Endothelial cell of umbilical vein (primary cell): ENCODE results near the gene TMEM126A. TPM values are rescaled to one million over a fixed set of nuclear protein-coding genes. Genes with fewer than 3 reads are reported as not detected.

Experiments
- BruUV-seq: library from RNA; stranded (reverse); fragments of 400-500 nt; replicated peaks from 2 replicates; lab custom pipeline; 2021; lab: Mats Ljungman, UMichigan
- CTCF ChIA-PET: fragments of 300-600, 350-600 bp; sonication (Branson Sonifier 250); formaldehyde crosslinking; loops from one replicate; lab custom pipeline; 2021; ENCODE audit warnings: antibody characterized with exemption, inconsistent platforms; lab: Charles Lee
- POLR2A ChIA-PET: fragments of 300-600, 350-600 bp; sonication (Branson Sonifier 250); formaldehyde crosslinking; loops from one replicate; lab custom pipeline; 2021; ENCODE audit warnings: antibody characterized with exemption, inconsistent platforms; lab: Charles Lee
- DNase-seq: peaks from one replicate; pipeline ENCODE4 v3.0.0-alpha.2; 2011; ENCODE audit warnings: low read depth, low spot score
- FAIRE-seq: peaks from 2 replicates; lab custom pipeline; 2011; peaks lifted over from hg19 to GRCh38; lab: Jason Lieb, UNC
- H2AFZ ChIP-seq: 2 replicates; pipeline ENCODE4 v1.6.0; 2012; ENCODE audit warnings: low read depth, low read length, control low read depth, inconsistent platforms
- H3K27ac ChIP-seq: 2 replicates; pipeline ENCODE4 v1.5.1; 2011; ENCODE audit warnings: low read depth, mild to moderate bottlenecking, control low read depth, low read length, moderate library complexity; ENCODE audit not compliant: insufficient read depth
- H3K27me3 ChIP-seq, 2 experiments: 2 replicates each; pipeline versions ENCODE4 v1.6.0 to v1.6.1; 2011; ENCODE audit warnings: low read length in 2 of 2, mixed read lengths in 1 of 2; ENCODE audit not compliant: control insufficient read depth in 2 of 2, insufficient read depth in 2 of 2
- H3K36me3 ChIP-seq, 2 experiments: 2 replicates in 1 of 2; 3 replicates in 1 of 2; pipeline ENCODE4 v1.5.1; 2011; ENCODE audit warnings: low read length in 2 of 2, mild to moderate bottlenecking in 1 of 2, moderate library complexity in 1 of 2; ENCODE audit not compliant: control insufficient read depth in 2 of 2, insufficient read depth in 2 of 2; ENCODE audit errors: extremely low read depth in 1 of 2
- H3K4me1 ChIP-seq: 3 replicates; pipeline ENCODE4 v1.5.1; 2011; ENCODE audit warnings: mild to moderate bottlenecking, low read length; ENCODE audit not compliant: control insufficient read depth, insufficient read depth; ENCODE audit errors: extremely low read depth
- H3K4me2 ChIP-seq: 2 replicates; pipeline ENCODE4 v1.6.1; 2011; ENCODE audit warnings: low read length, control low read depth, mixed read lengths; ENCODE audit not compliant: insufficient read depth
- H3K4me3 ChIP-seq, 3 experiments: fragments of 200-600 bp in 1 of 3; sonication (generic), shearing (Covaris generic) in 1 of 3; replicated peaks in 1 of 3; 2 replicates each; pipeline ENCODE4 v1.5.1; 2011 to 2016; ENCODE audit warnings: control low read depth in 3 of 3, low read length in 3 of 3, mild to moderate bottlenecking in 2 of 3, inconsistent platforms in 1 of 3, low read depth in 1 of 3, moderate library complexity in 1 of 3; ENCODE audit not compliant: insufficient read depth in 1 of 3
- H3K79me2 ChIP-seq: 2 replicates; pipeline ENCODE4 v1.6.0; 2012; ENCODE audit warnings: low read length, inconsistent platforms; ENCODE audit not compliant: control insufficient read depth, insufficient read depth
- H3K9ac ChIP-seq: replicated peaks from 2 replicates; pipeline ENCODE3; 2011; ENCODE audit warnings: low read length, control low read depth; ENCODE audit not compliant: insufficient read depth; ENCODE audit errors: extremely low read depth
- H3K9me1 ChIP-seq: replicated peaks from 3 replicates; pipeline ENCODE4 v1.6.0; 2011; ENCODE audit warnings: mild to moderate bottlenecking, low read length; ENCODE audit not compliant: control insufficient read depth, insufficient read depth; ENCODE audit errors: extremely low read depth
- H3K9me3 ChIP-seq: replicated peaks from 2 replicates; pipeline ENCODE4 v1.5.1; 2012; ENCODE audit warnings: low read length, inconsistent platforms; ENCODE audit not compliant: control insufficient read depth, insufficient read depth
- H4K20me1 ChIP-seq: replicated peaks from 2 replicates; pipeline ENCODE3; 2011; ENCODE audit warnings: mild to moderate bottlenecking, low read length; ENCODE audit not compliant: control insufficient read depth, insufficient read depth; ENCODE audit errors: extremely low read depth
- EZH2 ChIP-seq: IDR thresholded peaks from 2 replicates; pipeline ENCODE4 v1.6.1; 2012; ENCODE audit warnings: borderline replicate concordance, low read depth, mild to moderate bottlenecking, moderate library complexity, low read length, inconsistent platforms; ENCODE audit not compliant: severe bottlenecking
- FOS ChIP-seq: IDR thresholded peaks from 2 replicates; pipeline ENCODE4 v1.6.1; 2011; ENCODE audit warnings: mild to moderate bottlenecking, low read length, moderate library complexity, borderline replicate concordance; ENCODE audit not compliant: insufficient read depth
- JUN ChIP-seq: IDR thresholded peaks from 2 replicates; pipeline ENCODE4 v1.6.1; 2011; ENCODE audit warnings: borderline replicate concordance, low read depth; ENCODE audit not compliant: insufficient read length, insufficient read depth
- MYC ChIP-seq: IDR thresholded peaks from one replicate; pipeline ENCODE4 v1.6.1; 2011; ENCODE audit warnings: mild to moderate bottlenecking, low read depth, low read length
- POLR2A ChIP-seq: IDR thresholded peaks from 2 replicates; pipeline ENCODE4 v1.6.1; 2012; ENCODE audit warnings: low read depth, mild to moderate bottlenecking, control low read depth, low read length
- POLR2AphosphoS5 ChIP-seq: IDR thresholded peaks from 2 replicates; pipeline ENCODE4 v1.6.1; 2012; ENCODE audit warnings: low read depth, mild to moderate bottlenecking, control low read depth, low read length, moderate library complexity; ENCODE audit not compliant: insufficient read depth
- dilution Hi-C: fragments of 300-500 bp; cut with MboI; formaldehyde crosslinking; loops from one replicate; pipeline ENCODE4 v1.15.0; 2019; ENCODE audit warnings: low sequenced_read_pairs; ENCODE audit not compliant: extremely low pct_ligation_motif_present
- intact Hi-C: fragments of 100-400 bp; cut with micrococcal nuclease; formaldehyde crosslinking; loops from one replicate; pipeline ENCODE4 v1.10.0; 2022
- polyA plus RNA-seq, 4 experiments: library from polyadenylated mRNA; depleted of rRNA in 3 of 4; stranded (reverse) in 3 of 4; unstranded in 1 of 4; fragments of >200 nt; gene quantifications; 2 replicates each; pipeline versions ENCODE4 v1.2.1 to v1.2.3, GENCODE V29; 2011 to 2012; ENCODE audit warnings: missing spikeins in 1 of 4
- total RNA-seq: library from RNA; stranded (reverse); gene quantifications from 2 replicates; pipeline ENCODE4 v1.2.3, GENCODE V29; 2021
- TF ChIP-seq, protein P1 (sequence below): IDR thresholded peaks from 2 replicates; pipeline ENCODE4 v1.6.1; 2011; ENCODE audit not compliant: insufficient read depth, insufficient read length
- TF ChIP-seq, protein P2 (sequence below), 2 donors: IDR thresholded peaks; 1 replicate in 1 of 2; 2 replicates in 1 of 2; pipeline ENCODE4 v1.5.1; 2011; ENCODE audit warnings: low read length in 2 of 2, mild to moderate bottlenecking in 2 of 2, moderate library complexity in 2 of 2, control low read depth in 1 of 2, inconsistent platforms in 1 of 2, low read depth in 1 of 2; ENCODE audit not compliant: insufficient read depth in 1 of 2; ENCODE audit errors: extremely low read depth in 1 of 2

The TMEM126A gene
- total and polyA plus RNA-seq, 2 donors (not counting 3 experiments of a cell fraction or from before 2014, with no cell fraction given) = 35.3 to 45.8 TPM

DNA sequence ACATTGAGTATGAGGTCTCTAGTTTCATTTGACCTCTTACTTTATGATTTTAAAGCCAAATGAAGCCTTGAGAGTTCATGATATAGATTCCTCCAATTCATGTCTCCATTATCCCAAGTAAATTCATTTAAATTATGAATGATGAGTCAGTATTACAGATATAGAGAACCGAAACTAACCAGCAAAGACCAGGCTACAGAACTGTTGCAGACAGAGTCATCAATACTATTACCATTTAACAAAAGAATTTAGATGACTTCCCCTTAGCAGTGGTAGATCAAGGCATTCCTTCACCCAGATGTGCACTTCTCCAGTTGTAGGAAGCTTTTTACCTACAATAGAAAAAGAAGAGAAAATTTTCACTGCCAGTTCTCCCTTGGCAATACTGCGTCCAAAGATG, 50.0 kb downstream of the TMEM126A start:
- H3K4me2 ChIP-seq = no peak overlapping the region
- DNase-seq (no peak), FAIRE-seq (no peak)
- intact Hi-C loops = loop anchor here (10.0 kb wide), 1 partner anchor 247 kb away; no protein-coding TSS in a partner anchor
- ChIA-PET POLR2A (no interaction called here), CTCF (no interaction called here)
- H3K27me3 ChIP-seq = no peaks in the 10 kb centered on the region
- dilution Hi-C loops = no loop called here
- no peak overlapping the region for H3K27ac ChIP-seq
- H3K4me1 ChIP-seq = no peaks in the 10 kb centered on the region
- H4K20me1 ChIP-seq = no peaks in the 10 kb centered on the region
- no peak overlapping the region for H3K4me3 ChIP-seq
- no peaks in the 10 kb centered on the region for H3K9me3 ChIP-seq
- TF ChIP-seq POLR2AphosphoS5 = no peak
- no peak for TF ChIP-seq EZH2
- BruUV-seq = no TSS peak
- no peak overlapping the region for H3K9ac ChIP-seq
- H3K9me1 ChIP-seq = no peaks in the 10 kb centered on the region
- no peak overlapping the region for H2AFZ ChIP-seq
- H3K36me3 ChIP-seq = no peaks in the 10 kb centered on the region
- H3K79me2 ChIP-seq = no peaks in the 10 kb centered on the region

DNA sequence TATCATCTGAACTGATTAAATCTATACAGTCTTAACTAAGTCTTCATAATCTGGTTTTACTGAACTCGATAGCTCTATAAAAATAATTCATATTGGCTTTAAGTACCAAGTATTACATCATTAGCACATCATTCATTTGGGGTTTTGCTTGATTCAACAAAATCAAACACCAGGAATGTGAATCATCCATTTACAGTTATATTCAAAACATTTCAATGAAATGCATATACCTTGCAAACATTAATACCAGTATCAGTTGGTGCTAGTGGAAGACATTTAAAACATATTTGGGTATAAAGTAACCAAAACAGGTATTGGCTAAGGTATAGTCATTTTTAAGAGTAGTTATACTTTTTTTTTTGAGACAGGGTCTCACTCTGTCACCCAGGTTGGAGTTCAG, 50.4 kb downstream of the TMEM126A start:
- FAIRE-seq (no peak), DNase-seq (no peak)
- H3K4me1 ChIP-seq = no peaks in the 10 kb centered on the region
- no peaks in the 10 kb centered on the region for H3K9me3 ChIP-seq
- BruUV-seq = no TSS peak
- no peak overlapping the region for H3K4me2 ChIP-seq
- no peaks in the 10 kb centered on the region for H3K79me2 ChIP-seq
- H2AFZ ChIP-seq = no peak overlapping the region
- H3K4me3 ChIP-seq = no peak overlapping the region
- intact Hi-C loops = loop anchor here (10.0 kb wide), 1 partner anchor 247 kb away; no protein-coding TSS in a partner anchor
- dilution Hi-C loops = no loop called here
- no peak overlapping the region for H3K9ac ChIP-seq
- H3K27ac ChIP-seq = no peak overlapping the region
- ChIA-PET CTCF (interaction anchor here (1.3 to 1.7 kb wide), 2 partner anchors 76 to 157 kb away, joined by 3 to 5 read pairs; partner anchors contain the start of gene CCDC83), POLR2A (no interaction called here)
- H3K36me3 ChIP-seq = no peaks in the 10 kb centered on the region
- no peak for TF ChIP-seq EZH2
- TF ChIP-seq MYC = no peak
- no peak for TF ChIP-seq JUN
- TF ChIP-seq, protein P1, sequence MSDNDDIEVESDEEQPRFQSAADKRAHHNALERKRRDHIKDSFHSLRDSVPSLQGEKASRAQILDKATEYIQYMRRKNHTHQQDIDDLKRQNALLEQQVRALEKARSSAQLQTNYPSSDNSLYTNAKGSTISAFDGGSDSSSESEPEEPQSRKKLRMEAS = no peak
- TF ChIP-seq, protein P2, sequence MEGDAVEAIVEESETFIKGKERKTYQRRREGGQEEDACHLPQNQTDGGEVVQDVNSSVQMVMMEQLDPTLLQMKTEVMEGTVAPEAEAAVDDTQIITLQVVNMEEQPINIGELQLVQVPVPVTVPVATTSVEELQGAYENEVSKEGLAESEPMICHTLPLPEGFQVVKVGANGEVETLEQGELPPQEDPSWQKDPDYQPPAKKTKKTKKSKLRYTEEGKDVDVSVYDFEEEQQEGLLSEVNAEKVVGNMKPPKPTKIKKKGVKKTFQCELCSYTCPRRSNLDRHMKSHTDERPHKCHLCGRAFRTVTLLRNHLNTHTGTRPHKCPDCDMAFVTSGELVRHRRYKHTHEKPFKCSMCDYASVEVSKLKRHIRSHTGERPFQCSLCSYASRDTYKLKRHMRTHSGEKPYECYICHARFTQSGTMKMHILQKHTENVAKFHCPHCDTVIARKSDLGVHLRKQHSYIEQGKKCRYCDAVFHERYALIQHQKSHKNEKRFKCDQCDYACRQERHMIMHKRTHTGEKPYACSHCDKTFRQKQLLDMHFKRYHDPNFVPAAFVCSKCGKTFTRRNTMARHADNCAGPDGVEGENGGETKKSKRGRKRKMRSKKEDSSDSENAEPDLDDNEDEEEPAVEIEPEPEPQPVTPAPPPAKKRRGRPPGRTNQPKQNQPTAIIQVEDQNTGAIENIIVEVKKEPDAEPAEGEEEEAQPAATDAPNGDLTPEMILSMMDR (IDR thresholded peaks at IDR 0.05; ENCODE audit: extremely low read depth in 1 of 2, insufficient read depth in 1 of 2, low read depth in 1 of 2, low read length in 2 of 2) = no peak
- no peak for TF ChIP-seq POLR2AphosphoS5
- no peak for TF ChIP-seq FOS
- no peak for TF ChIP-seq POLR2A
- no peaks in the 10 kb centered on the region for H3K27me3 ChIP-seq
- no peaks in the 10 kb centered on the region for H3K9me1 ChIP-seq
- H4K20me1 ChIP-seq = no peaks in the 10 kb centered on the region
